IPS-18a (cell line): ENCODE results near the gene DHX15.

Source experiments
- H3K27ac ChIP-seq: one replicate; pipeline ENCODE4 v1.5.1; 2013; ENCODE audit warnings: low read length
- H3K27me3 ChIP-seq: one replicate; pipeline ENCODE4 v1.6.1; 2013; ENCODE audit warnings: mild to moderate bottlenecking, low read length; ENCODE audit not compliant: control insufficient read depth, insufficient read depth
- H3K36me3 ChIP-seq: one replicate; pipeline ENCODE4 v1.6.1; 2013; ENCODE audit warnings: low read depth, low read length; ENCODE audit not compliant: control insufficient read depth
- H3K4me1 ChIP-seq: one replicate; pipeline ENCODE4 v1.6.1; 2013; ENCODE audit warnings: low read depth, low read length; ENCODE audit not compliant: control insufficient read depth
- H3K4me3 ChIP-seq: one replicate; pipeline ENCODE4 v1.5.1; 2013; ENCODE audit warnings: low read length
- H3K9ac ChIP-seq: one replicate; pipeline ENCODE4 v1.6.1; 2013; ENCODE audit warnings: mild to moderate bottlenecking, low read length, moderate library complexity
- H3K9me3 ChIP-seq: one replicate; pipeline ENCODE4 v1.6.1; 2013; ENCODE audit warnings: low read depth, low read length; ENCODE audit not compliant: control insufficient read depth

DHX15 gene

DNA sequence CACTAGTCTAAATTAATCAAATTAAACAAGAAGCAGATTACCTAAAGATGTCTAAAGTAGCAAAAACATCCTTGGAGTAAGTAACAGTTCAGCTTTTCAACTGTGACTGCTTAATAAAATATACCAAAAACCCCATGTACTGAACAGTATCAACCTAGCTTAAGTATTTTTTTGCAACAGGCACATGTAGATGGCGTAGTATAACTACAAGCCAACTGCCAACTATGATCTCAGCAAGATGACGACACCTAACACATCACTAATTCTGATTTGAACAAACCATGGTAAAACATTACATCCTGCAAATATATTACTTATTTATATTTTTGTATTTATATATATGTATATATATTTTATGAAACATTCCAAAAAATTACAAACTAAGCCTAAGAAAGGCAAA is 24.5 kb downstream of the DHX15 start:
- Histone ChIP-seq H3K9me3 (no peaks in the 10 kb centered on the region), H3K27ac (no peak overlapping the region), H3K9ac (no peak overlapping the region), H3K27me3 (no peaks in the 10 kb centered on the region), H3K4me1 (peaks cover 19% of the 10 kb centered on the region), H3K36me3 (peaks cover 43% of the 10 kb centered on the region), H3K4me3 (no peak overlapping the region)

DNA sequence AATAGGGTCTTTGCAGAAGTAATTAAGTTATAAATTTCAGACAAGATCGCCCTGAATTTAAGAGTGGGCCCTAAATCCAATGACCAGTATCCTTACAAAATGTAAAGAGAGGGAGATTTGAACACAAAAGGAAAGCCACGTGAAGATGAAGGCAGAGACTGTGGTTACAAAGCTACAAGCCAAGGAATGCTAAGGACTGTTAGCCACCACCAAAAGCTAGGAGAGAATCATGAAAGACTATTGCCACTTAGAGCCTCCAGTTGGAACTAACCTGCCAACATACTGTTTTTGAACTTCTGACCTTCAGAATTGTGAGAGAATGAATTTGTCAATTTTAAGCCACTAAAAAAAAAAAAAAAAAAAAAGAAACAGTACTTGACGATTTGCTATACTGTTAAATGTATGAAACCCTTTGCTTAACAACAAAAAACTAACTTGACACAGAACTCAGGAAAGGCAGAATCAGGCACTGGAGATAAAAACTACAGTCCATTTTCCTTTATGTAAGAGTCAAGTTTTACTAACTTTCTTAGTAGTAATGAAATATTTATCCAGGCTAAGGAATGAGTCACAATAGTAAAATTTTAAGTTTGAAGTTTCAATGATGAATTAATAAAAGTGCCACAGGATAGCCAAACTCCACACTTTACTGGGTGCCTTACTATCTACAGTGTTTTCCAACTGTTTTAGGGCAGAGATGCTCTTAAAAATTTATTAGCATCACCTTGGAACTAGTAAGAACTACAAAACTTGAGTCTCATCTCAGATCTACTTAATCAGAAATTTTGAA is 25.1 kb downstream of the DHX15 start:
- H3K9ac ChIP-seq = no peak overlapping the region
- no peak overlapping the region for H3K27ac ChIP-seq
- peaks cover 44% of the 10 kb centered on the region for H3K36me3 ChIP-seq
- no peaks in the 10 kb centered on the region for H3K27me3 ChIP-seq
- H3K9me3 ChIP-seq = no peaks in the 10 kb centered on the region
- peaks cover 19% of the 10 kb centered on the region for H3K4me1 ChIP-seq
- no peak overlapping the region for H3K4me3 ChIP-seq

DNA sequence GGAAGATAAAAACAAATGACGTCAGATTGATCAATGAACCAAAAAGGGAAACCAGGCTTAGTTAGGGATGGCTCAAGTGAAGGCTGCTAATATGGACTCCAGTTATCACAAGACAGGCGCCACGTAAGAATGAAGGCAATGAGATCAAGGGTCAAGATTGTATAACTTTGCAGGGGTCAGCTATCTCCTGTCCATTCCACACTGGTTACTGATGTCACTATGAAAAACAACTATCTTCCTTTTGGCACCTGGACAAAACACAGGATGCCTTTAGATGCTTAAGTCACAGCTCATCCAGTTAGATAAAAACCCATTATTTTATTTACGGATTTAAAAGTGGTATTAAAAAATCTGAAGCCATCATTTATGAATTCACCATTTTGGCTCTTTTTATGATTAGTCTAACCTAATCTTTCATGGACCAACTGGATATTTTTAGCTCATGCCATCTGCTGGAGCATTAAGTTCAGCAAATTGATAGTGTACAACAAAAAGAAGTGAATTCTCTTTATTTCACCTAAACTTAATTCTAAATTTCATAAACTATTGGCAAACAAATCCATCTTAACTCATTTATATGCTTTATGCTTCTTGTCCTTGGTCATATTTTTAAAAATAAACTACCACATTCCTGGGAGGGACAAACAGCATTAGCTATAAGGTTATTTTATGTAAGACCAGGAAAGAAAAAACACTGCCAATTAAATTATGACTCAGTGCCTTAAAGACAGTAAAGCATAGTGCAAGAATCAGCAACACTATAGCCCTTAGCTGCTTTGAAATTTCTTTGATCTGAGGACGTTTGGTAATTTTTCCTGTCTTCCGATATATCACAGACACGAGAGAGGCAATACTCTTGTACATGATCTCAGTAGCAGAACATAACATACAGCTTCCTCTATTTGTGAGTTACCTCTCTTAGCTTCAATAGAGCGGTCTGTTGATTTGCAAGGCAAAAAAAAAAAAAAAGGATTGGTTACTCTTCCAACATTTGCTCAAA is 27.0 kb downstream of the DHX15 start:
- Histone ChIP-seq H3K36me3 (peaks cover 47% of the 10 kb centered on the region), H3K4me1 (peaks cover 23% of the 10 kb centered on the region)

DNA sequence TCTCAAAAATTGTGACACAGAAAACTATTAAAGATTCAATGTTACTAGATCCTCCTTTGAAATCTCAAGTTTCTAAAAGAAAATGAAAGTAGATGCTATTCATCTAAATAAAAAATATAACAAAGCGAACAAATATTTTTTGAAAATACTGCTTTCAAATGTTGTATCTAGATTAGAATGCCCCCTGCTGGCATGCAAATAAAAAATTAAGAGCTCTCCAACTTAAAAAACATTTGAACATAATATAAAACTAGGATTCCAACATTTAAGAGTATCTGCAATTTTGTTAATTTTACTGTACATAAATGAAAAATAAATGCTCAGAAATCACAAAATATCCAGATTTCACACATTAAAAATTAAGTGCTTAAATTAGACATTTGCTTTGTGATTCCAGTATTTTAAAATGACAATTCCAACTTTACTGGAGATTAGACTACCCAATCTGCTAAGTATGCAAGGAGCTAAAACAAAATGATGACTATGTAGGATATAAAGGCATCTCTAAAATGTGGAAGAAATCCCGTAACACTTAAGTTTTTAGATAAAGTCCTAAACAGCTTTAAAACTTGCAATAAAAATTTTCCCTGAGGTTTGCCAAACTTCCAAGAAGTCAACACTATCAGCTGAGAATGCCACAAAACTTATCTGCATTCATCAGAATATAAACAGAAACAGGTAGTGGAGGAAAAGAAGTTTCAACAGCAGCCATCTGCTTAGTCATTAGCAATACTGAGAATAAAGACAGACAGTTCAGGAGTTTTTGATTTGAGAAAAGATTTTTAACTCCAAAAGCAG is 32.7 kb downstream of the DHX15 start:
- H3K27ac ChIP-seq = no peak overlapping the region
- no peaks in the 10 kb centered on the region for H3K9me3 ChIP-seq
- peaks cover 63% of the 10 kb centered on the region for H3K36me3 ChIP-seq
- H3K27me3 ChIP-seq = no peaks in the 10 kb centered on the region
- no peak overlapping the region for H3K9ac ChIP-seq
- no peak overlapping the region for H3K4me3 ChIP-seq
- H3K4me1 ChIP-seq = peaks cover 17% of the 10 kb centered on the region

More for the DNA sequence above, 27.0 kb downstream of the DHX15 start:
- Histone ChIP-seq H3K27ac (no peak overlapping the region), H3K9ac (no peak overlapping the region), H3K27me3 (no peaks in the 10 kb centered on the region), H3K4me3 (no peak overlapping the region), H3K9me3 (no peaks in the 10 kb centered on the region)

DNA sequence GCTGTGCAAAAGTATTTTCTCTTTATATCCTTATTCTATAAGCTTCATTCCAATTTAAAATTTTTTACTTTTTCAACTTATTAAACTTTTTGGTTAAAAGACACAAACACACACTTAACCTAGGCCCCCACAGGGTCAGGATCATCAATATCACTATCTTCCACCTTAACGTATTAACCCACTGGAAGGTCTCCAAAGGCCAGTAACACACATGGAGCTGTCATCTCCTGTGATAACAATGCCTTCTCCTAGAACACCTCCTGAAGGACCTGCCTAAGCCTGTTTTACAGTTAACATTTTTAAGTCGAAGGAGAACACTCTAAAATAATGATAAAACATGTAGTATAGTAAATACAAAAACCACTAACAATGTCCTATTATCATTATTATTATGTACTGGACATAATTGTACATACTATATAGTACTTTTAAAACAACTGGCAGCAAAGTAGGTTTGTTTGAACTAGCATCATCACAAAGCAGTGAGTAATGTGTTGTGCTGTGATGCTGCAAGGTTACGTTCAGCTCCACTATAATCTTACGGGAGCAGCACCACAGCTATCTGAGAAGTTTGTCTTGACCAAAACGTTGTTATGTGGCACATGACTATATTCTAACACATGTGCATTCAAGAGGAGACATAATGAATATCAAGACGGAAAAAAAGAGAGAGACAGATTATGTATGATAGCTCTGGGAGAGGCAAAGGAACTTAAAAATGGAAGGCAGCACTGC is 33.7 kb downstream of the DHX15 start:
- Histone ChIP-seq H3K4me1 (peaks cover 23% of the 10 kb centered on the region), H3K9me3 (no peaks in the 10 kb centered on the region), H3K9ac (no peak overlapping the region), H3K36me3 (peaks cover 61% of the 10 kb centered on the region), H3K27me3 (no peaks in the 10 kb centered on the region), H3K27ac (no peak overlapping the region), H3K4me3 (no peak overlapping the region)

DNA sequence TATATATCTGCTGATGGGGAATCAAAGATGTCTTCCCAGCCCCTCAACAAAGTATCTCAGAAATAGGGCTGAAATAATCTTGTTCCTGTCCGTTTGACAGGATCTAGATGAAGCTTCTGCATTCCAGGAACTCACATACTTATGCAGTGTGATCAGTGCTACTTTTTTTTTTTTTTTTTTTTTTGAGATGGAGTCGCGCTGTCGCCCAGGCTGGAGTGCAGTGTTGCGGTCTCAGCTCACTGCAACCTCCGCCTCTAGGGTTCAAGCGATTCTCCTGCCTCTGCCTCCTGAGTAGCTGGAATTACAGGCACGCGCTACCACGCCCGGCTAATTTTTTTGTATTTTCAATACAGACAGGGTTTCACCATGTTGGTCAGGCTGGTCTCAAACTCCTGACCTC is 36.4 kb downstream of the DHX15 start:
- H3K9ac ChIP-seq = no peak overlapping the region
- no peak overlapping the region for H3K27ac ChIP-seq
- no peaks in the 10 kb centered on the region for H3K27me3 ChIP-seq
- H3K9me3 ChIP-seq = no peaks in the 10 kb centered on the region
- H3K4me1 ChIP-seq = peaks cover 47% of the 10 kb centered on the region
- H3K36me3 ChIP-seq = peaks cover 59% of the 10 kb centered on the region
- H3K4me3 ChIP-seq = no peak overlapping the region

DNA sequence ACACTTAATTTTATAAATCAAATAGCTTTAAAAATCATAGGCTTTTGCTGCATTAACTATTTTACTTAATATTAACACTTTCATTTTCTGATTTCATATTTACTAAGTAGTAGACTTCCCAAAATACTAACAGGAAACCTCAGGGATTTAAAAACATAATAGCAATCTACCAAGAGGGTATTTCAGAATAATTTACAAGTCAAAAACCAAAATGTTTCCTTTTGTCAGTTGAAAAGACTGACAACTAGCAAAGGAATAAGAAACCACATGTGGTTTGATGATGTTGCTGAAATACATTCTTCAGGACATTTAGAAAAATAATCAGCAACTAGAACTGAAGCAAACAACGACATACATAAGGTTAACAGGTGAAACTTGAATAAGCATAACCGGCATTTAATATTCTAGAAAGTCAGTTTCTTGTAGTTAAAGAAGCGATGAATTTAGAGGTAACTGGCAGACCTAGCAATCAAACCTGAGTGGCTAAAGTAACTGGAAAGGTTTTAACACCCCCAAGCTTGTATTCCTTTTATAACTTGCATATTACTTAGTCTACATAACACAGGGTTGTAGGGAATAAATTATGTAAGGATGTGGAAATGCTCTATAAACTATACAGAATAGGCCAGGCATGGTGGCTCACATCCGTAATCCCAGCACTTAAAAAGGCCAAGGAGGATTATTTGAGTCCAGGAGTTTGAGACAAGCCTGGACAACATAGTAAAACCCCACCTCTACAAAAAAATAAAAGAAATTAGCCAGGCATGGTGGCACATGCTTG is 40.0 kb downstream of the DHX15 start:
- Histone ChIP-seq H3K27me3 (no peaks in the 10 kb centered on the region), H3K4me3 (peak overlapping the region; percentile 32), H3K9ac (no peak overlapping the region), H3K9me3 (no peaks in the 10 kb centered on the region), H3K4me1 (peaks cover 37% of the 10 kb centered on the region), H3K36me3 (peaks cover 79% of the 10 kb centered on the region), H3K27ac (peak overlapping the region; percentile 13)

DNA sequence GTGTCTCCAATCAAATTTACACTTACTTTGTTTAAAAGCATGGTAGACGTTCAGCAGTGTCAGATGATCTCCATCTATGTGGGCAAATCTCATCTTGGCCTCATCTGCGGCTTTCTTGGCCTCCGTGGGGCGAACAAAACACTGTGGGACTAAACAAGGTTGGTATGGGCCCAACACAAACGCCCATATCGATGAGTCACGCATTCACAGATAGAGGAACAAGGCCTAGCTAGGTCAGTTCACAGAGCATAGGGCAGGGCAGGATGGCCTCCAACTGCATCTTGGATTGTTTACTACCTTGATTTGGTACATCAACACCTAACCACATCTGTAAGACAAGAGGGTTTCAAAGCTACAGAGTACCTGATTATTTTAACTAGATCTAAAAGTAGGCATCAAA is 47.3 kb downstream of the DHX15 start:
- Histone ChIP-seq H3K27me3 (no peaks in the 10 kb centered on the region), H3K36me3 (peaks cover 100% of the 10 kb centered on the region), H3K9ac (no peak overlapping the region), H3K9me3 (no peaks in the 10 kb centered on the region), H3K4me3 (no peak overlapping the region), H3K27ac (no peak overlapping the region), H3K4me1 (no peaks in the 10 kb centered on the region)

DNA sequence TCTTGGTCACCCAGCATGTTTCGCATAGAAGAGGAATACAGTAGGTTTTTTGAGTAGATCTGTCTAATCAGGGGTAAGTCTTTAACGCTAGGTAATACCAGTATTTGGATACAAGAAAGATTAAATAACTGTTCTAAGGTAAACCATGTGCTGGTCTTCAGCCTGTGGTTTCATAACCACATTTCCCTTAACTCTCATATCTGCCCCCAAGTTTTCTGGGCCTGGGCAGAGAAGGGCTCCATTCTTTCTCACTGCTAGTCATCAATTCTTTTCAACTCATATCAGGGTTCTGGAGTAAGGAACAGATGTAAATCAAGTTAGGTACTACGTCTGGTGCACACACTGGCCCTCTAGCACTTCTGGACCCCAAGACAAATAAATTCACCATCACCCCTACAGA is 49.0 kb downstream of the DHX15 start:
- Histone ChIP-seq H3K9me3 (no peaks in the 10 kb centered on the region), H3K27me3 (no peaks in the 10 kb centered on the region), H3K4me3 (no peak overlapping the region), H3K27ac (no peak overlapping the region), H3K9ac (no peak overlapping the region), H3K36me3 (peaks cover 95% of the 10 kb centered on the region), H3K4me1 (no peaks in the 10 kb centered on the region)

DNA sequence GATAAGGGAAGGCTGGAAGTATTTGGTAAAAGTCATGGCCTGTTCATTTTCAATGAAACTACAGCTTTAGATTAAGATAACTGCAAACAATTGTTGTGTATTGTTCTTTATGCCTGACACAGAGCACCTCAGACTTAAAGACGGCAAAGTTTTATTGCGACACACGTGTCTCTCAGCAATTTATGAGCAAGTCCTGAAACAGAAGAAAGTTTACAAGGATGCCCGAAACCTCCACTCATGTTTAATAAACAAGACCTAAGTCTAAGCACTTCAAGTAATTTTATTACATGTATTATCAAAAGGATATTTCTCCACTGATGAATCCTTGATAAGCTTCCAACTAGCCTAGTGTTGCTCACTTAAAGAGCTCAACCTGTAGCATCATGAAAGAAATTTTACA is 51.0 kb downstream of the DHX15 start:
- Histone ChIP-seq H3K9me3 (no peaks in the 10 kb centered on the region), H3K4me3 (no peak overlapping the region), H3K9ac (no peak overlapping the region), H3K36me3 (peaks cover 89% of the 10 kb centered on the region), H3K27ac (no peak overlapping the region), H3K27me3 (no peaks in the 10 kb centered on the region), H3K4me1 (no peaks in the 10 kb centered on the region)
